SHP77 treated with DMSO at 0.1 percent for 48 hours (cell line): ENCODE data around the gene ZNF480.
"Not testable (repeated sequence)": the region's sequence is repeated elsewhere in the genome, so short reads cannot be mapped to it uniquely, and the experiment has no call there.

Experiments used
- DNase-seq: peaks from one replicate; lab custom pipeline; 2025; lab: John Stamatoyannopoulos, UW

The ZNF480 gene

GRCh38 chr19:52339022-52339421 lies 42.1 kb downstream of the ZNF480 start:
- DNase-seq: not testable (repeated sequence)

- peak; percentile 2 for DNase-seq
These were observed 46.6 kb downstream of the ZNF480 start for GRCh38 chr19:52343548-52343947.

GRCh38 chr19:52345162-52345561 lies 48.2 kb downstream of the ZNF480 start:
- no peak for DNase-seq

GRCh38 chr19:52351512-52351911 lies 54.5 kb downstream of the ZNF480 start:
- DNase-seq: no peak

- DNase-seq: no peak
These were observed 69.5 kb downstream of the ZNF480 start for GRCh38 chr19:52366414-52366824.

- peak; percentile 85 for DNase-seq
These were observed 72.8 kb downstream of the ZNF480 start, which contains the start of gene ZNF880 for GRCh38 chr19:52369559-52370340. TSS of gene ZNF880 (plus strand) at chr19:52369923. CDS start at chr19:52369966, 43 bp downstream.

- no peak for DNase-seq
These were observed 73.4 kb downstream of the ZNF480 start for GRCh38 chr19:52370341-52370710.
